ENCODE measurements around the gene SYNGR2.
"Not testable (repeated sequence)": the region's sequence is repeated elsewhere in the genome, so short reads cannot be mapped to it uniquely, and the experiment has no call there.

SYNGR2 gene

GRCh38 chr17:78130437-78131101, 37.8 kb upstream of the SYNGR2 start, which contains the start of gene TMC8:
TSS of gene TMC8 (plus strand) at chr17:78130771. CDS start at chr17:78131589, 818 bp downstream.
- DNase-seq = peak; percentile 56

- DNase-seq = peak; percentile 61
These were observed 37.0 kb upstream of the SYNGR2 start for GRCh38 chr17:78131172-78132083.

GRCh38 chr17:78132084-78132676, 36.2 kb upstream of the SYNGR2 start:
- DNase-seq = peak; percentile 72

GRCh38 chr17:78132767-78133178, 35.6 kb upstream of the SYNGR2 start:
- DNase-seq = no peak

DNA sequence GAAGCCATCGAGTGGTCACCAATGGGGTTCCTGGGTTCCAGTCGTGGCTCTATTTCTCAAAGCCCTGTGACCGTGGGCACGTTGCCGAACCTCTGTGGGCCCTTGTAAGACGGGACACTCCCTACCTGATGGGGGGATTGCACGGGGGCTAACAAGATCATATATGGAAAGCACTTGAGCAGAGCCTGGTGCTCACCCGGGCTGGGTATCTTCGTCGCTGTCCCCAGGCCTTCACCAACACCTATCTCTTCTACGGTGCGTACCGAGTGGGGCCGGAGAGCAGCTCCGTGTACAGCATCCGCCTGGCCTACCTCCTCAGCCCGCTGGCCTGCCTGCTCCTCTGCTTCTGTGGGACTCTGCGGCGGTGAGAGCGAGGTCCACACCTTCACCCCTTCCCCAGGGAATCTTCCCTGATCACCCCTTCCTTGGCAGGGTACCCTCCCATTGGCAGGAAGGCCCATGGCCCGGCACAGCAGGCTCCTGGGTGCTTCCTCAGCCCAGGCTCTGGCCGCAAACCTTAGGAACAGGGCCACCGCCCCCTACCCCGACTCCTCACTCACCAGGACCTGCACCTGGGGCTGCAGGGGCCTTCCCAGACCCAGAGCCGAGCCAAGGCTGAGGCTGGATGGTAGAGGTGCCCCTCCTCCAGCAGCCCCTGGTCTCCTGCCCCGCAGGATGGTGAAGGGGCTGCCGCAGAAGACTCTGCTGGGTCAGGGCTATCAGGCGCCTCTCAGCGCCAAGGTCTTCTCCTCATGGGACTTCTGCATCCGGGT, 35.0 kb upstream of the SYNGR2 start:
- DNase-seq = peak; percentile 16

DNA sequence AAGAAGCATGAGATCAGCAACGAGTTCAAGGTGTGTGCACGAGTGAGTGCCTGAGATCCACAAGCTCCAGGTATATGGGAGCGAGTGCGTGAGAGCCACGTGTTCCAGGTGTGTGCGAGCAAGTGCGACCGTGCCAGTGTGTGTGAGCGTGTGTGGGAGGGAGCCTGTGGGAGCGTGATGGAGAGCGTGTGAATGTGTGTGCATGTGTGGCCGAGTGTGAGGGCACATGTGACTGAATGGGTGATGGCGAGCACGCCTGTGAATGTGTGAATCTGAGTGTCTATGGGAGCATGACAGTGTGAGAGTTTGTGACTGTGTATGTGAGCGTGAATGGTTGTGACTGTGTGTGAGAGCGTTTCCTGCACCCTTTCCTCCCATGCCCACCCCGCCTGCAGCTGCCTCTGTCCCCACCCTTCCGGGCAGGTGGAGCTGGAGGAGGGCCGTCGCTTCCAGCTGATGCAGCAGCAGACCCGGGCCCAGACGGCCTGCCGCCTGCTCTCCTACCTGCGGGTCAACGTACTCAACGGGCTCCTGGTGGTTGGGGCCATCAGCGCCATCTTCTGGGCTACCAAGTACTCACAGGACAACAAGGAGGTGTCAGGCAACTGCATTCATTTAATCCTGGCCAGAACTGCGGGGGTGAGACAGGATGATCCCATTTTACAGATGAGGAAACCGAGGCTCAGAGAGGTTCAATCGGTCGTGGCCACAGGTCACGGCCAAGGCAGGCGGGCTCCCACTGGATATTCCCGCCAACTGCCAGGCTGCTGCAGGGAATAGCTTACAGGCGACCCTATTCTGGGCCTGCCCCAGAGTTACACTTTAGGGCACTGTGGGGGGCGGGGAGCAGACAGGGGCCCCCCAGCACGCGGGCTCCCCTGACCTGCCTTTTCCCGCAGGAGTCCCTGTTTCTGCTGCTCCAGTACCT, 34.1 kb upstream of the SYNGR2 start:
- DNase-seq = peak; percentile 72

- DNase-seq = no peak
These were observed 33.4 kb upstream of the SYNGR2 start for GRCh38 chr17:78134899-78135385.

DNA sequence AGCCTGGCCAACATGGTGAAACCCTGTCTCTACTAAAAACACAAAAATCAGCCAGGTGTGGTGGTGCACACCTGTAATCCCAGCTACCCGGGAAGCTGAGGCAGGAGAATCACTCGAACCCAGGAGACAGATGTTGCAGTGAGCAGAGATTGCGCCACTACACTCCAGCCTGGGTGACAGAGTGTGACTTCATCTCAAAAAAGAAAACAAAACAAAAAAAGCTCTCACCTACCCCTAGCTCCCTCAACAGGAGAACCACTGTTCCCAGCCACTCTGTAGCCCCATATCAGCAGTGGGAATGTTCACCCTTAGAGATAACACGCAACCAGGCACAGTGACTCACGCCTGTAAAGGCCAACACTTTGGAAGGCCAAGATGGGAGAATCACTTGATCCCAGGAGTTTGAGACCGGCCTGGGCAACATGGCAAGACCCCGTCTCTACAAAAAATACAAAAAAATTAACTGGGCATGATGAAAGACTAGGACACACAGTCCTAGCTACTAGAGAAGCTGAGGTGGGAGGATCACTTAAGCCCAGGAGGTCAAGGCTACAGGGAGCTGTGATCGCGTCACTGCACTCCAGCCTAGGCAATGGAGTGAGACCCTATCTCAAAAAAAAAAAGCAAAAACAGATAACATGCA, 32.4 kb upstream of the SYNGR2 start:
- DNase-seq = no peak

GRCh38 chr17:78137392-78138203, 30.8 kb upstream of the SYNGR2 start:
- DNase-seq = peak; percentile 45

DNA sequence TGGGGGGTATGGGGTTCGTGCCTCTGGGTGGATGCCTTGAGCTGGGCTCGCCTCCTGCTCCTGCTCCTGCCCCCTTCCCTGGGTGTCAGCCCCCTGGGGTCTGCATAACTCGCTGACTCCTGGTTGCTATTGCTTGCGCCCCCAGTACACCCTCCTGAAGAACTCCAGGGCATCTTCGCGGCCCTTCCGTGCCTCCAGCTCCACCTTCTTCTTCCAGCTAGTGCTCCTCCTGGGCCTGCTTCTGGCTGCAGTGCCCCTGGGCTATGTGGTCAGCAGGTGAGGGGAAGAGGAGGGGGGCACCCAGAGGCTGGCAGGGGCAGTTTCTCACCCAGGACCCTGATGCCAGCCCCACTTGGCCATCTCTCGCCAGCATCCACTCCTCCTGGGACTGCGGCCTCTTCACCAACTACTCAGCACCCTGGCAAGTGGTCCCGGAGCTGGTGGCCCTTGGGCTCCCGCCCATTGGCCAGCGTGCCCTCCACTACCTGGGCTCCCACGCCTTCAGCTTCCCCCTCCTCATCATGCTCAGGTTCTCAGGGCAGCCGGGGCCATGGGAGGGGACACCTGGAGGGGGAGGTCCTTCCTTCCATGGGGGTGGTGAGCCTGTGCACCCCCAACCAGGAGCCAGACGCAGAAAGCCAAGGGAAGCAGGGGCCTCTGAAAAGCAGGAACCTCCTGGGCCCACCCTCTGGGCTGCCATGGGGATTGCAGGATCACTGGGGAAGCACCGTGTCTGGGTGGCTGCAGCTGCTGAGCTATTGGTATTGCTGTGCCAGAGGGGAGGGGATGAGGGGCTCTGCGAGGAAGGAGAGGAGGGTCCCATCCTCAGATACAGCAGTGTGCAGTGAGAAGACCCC, 29.9 kb upstream of the SYNGR2 start:
- DNase-seq = no peak

- DNase-seq = not testable (repeated sequence)
These were observed 28.6 kb upstream of the SYNGR2 start for GRCh38 chr17:78139861-78140168.

DNA sequence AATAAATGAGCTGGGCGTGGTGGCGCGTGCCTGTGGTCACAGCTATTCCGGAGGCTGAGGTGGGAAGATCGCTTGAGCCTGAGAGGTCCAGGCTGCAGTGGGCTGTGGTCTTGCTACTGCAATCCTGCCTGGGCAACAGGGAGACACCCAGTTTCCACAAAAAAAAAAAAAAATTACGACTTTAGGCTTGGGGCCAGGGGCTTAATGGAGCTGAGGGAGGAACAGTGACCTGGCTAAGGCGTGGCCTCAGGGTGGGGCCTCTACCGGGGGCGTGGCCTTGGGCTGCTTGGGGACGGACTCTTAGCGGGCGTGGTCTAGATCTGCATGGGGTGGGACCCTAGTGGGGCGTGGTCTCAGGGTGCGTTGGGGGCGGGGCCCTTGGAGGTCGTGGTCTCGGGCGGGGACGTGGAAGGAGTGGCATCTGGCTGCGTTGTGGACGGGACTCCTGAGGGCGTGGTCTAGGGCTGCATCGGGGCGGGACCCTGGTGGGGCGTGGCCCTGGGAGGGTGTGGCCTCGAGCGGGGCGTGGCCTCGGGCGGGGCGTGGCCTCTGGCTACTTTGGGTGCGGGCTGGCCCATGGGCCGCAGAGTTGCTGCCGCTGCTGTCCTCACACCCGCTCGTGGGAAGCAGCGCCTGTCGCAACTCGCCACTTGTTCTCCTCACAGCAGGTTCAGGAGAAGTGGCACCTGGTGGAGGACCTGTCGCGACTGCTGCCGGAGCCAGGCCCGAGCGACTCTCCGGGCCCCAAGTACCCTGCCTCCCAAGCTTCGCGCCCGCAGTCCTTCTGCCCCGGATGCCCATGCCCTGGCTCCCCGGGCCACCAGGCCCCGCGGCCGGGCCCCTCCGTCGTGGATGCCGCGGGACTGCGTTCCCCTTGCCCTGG, 28.0 kb upstream of the SYNGR2 start:
- DNase-seq = peak; percentile 88

GRCh38 chr17:78141437-78142118, 26.8 kb upstream of the SYNGR2 start:
- DNase-seq = no peak

- no peak for DNase-seq
These were observed 26.1 kb upstream of the SYNGR2 start for GRCh38 chr17:78142119-78142861.

GRCh38 chr17:78143214-78144146, 24.9 kb upstream of the SYNGR2 start:
- no peak for DNase-seq

Data from stimulated activated naive CD4-positive, alpha-beta T cell treated with Interleukin-2 at 50 U/mL for 16 hours (primary cell).